ENCODE data around the gene SPEF2. TPM values are rescaled to one million over a fixed set of nuclear protein-coding genes. Genes with fewer than 3 reads are reported as not detected.

SPEF2 gene
- total RNA-seq, 2 donors from 2014 or later: 1.9 to 16.2 TPM

DNA sequence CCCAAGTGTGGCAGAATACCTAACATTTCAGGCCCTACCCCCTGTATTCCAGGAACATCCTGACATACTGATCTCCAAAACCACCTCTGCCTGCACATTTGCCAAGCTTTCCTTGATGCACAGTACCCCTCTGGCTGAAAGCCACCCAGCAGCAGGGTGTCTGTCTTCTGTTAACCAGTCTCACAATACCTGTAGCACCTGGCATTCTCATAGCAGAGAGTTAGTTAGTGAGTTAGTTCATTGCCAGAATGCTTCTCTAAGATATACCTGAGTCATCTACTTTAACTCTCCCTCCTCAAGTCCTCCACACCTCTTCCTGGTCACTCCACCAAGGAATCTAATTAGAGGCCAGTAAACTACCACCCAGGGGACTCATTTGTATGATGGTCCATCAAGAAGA lies 192.9 kb downstream of the SPEF2 start:
- ATAC-seq (ENCODE audit: insufficient number of reproducible peaks, low FRiP score, low read depth): no peak
- Histone ChIP-seq H3K36me3 (no peaks in the 10 kb centered on the region), H3K4me3 (no peak overlapping the region), H3K4me1 (ENCODE audit: control insufficient read depth in 1 of 2, low read depth in 2 of 2) (no peaks in the 10 kb centered on the region), H3K9me3 (no peaks in the 10 kb centered on the region), H3K27me3 (replicated peaks; ENCODE audit: insufficient read depth) (no peaks in the 10 kb centered on the region), H3K27ac (no peak overlapping the region)
- no peak for TF ChIP-seq CTCF (IDR thresholded peaks at IDR 0.05)
- DNase-seq (ENCODE audit: low spot score): no peak

- ATAC-seq (ENCODE audit: insufficient number of reproducible peaks, low FRiP score, low read depth) (no peak), DNase-seq (ENCODE audit: low spot score) (no peak)
- H3K9me3 ChIP-seq: no peaks in the 10 kb centered on the region
- H3K27me3 ChIP-seq (replicated peaks; ENCODE audit: insufficient read depth): no peaks in the 10 kb centered on the region
- no peak overlapping the region for H3K27ac ChIP-seq
- no peaks in the 10 kb centered on the region for H3K36me3 ChIP-seq
- H3K4me3 ChIP-seq: no peak overlapping the region
- H3K4me1 ChIP-seq (ENCODE audit: control insufficient read depth in 1 of 2, low read depth in 2 of 2): no peaks in the 10 kb centered on the region
- no peak for TF ChIP-seq CTCF (IDR thresholded peaks at IDR 0.05)
Observed at GRCh38 chr5:35811108-35811741, 193.6 kb downstream of the SPEF2 start.

DNA sequence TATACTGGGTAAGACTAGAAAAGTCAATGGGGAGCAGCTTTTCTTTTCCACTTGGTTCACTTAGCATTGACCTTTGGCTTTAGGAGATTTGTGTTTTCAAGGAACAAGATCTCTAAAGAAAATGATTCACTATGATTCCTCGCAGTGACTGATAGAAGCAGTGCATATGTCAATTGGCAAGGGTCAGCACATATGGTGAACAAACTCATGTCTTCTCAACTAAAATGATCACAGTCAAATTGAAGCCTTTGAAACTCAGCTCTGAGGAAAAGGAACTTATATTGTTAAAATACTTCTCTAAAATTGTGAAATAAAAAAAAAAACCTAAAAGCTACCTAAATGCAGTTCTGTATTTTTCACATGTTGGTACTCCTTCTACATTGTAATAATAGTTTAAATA lies 195.9 kb downstream of the SPEF2 start:
- no peaks in the 10 kb centered on the region for H3K4me1 ChIP-seq (ENCODE audit: control insufficient read depth in 1 of 2, low read depth in 2 of 2)
- ATAC-seq (ENCODE audit: insufficient number of reproducible peaks, low FRiP score, low read depth) (no peak), DNase-seq (ENCODE audit: low spot score) (no peak)
- no peak overlapping the region for H3K27ac ChIP-seq
- TF ChIP-seq CTCF (IDR thresholded peaks at IDR 0.05): no peak
- H3K36me3 ChIP-seq: no peaks in the 10 kb centered on the region
- H3K4me3 ChIP-seq: no peak overlapping the region
- no peaks in the 10 kb centered on the region for H3K9me3 ChIP-seq
- H3K27me3 ChIP-seq (replicated peaks; ENCODE audit: insufficient read depth): no peaks in the 10 kb centered on the region

- no peak for TF ChIP-seq CTCF (IDR thresholded peaks at IDR 0.05)
- no peak overlapping the region for H3K4me3 ChIP-seq
- ATAC-seq (ENCODE audit: insufficient number of reproducible peaks, low FRiP score, low read depth) (peak; percentile 22), DNase-seq (ENCODE audit: low spot score) (no peak)
- H3K27ac ChIP-seq: no peak overlapping the region
- no peaks in the 10 kb centered on the region for H3K36me3 ChIP-seq
- H3K9me3 ChIP-seq: no peaks in the 10 kb centered on the region
- no peaks in the 10 kb centered on the region for H3K4me1 ChIP-seq (ENCODE audit: control insufficient read depth in 1 of 2, low read depth in 2 of 2)
- no peaks in the 10 kb centered on the region for H3K27me3 ChIP-seq (replicated peaks; ENCODE audit: insufficient read depth)
Observed at GRCh38 chr5:35815089-35815936, 197.7 kb downstream of the SPEF2 start.

GRCh38 chr5:35816881-35817521 lies 199.3 kb downstream of the SPEF2 start:
- Histone ChIP-seq H3K9me3 (no peaks in the 10 kb centered on the region), H3K4me3 (no peak overlapping the region), H3K4me1 (ENCODE audit: control insufficient read depth in 1 of 2, low read depth in 2 of 2) (no peaks in the 10 kb centered on the region), H3K27ac (no peak overlapping the region), H3K27me3 (replicated peaks; ENCODE audit: insufficient read depth) (no peaks in the 10 kb centered on the region), H3K36me3 (no peaks in the 10 kb centered on the region)
- DNase-seq (ENCODE audit: low spot score) (no peak), ATAC-seq (ENCODE audit: insufficient number of reproducible peaks, low FRiP score, low read depth) (no peak)
- TF ChIP-seq CTCF (IDR thresholded peaks at IDR 0.05): no peak

Data from thoracic aorta (tissue), 2 donors.